H1 (cell line): ENCODE results near the gene ZNF536. TPM values are rescaled to one million over a fixed set of nuclear protein-coding genes. Genes with fewer than 3 reads are reported as not detected.

Source experiments
- GABPA ChIP-seq: IDR thresholded peaks from 2 replicates; pipeline ENCODE4 v1.6.1; 2011; ENCODE audit warnings: mild to moderate bottlenecking, low read length, moderate library complexity, borderline replicate concordance; ENCODE audit not compliant: insufficient read depth
- JUND ChIP-seq: IDR thresholded peaks from 2 replicates; pipeline ENCODE4 v1.6.1; 2011; ENCODE audit warnings: mild to moderate bottlenecking, improper control_type of control experiment, low read length
- polyA plus RNA-seq, 7 experiments: library from polyadenylated mRNA; depleted of rRNA in 3 of 7; stranded (reverse) in 5 of 7; unstranded in 2 of 7; fragments of >200 nt in 5 of 7; fragments of 200-250 nt in 2 of 7; gene quantifications; 1 replicate in 5 of 7; 2 replicates in 1 of 7; 4 replicates in 1 of 7; pipeline versions ENCODE4 v1.2.1 to v1.2.3, GENCODE V29; 2011 to 2013; ENCODE audit warnings: missing spikeins in 2 of 7, mixed read lengths in 2 of 7
- total RNA-seq: library from RNA; stranded (reverse); fragmentation: NEBNext Ultra II Directional; extraction: Animal tissue kit (Norgen Biotek cat#: 25700); gene quantifications from 2 replicates; pipeline ENCODE4 v1.2.1, GENCODE V29; 2021

The ZNF536 gene
- total and polyA plus RNA-seq, 2 of the 8 experiments (the other 6 are each of a cell fraction or from before 2014, with no cell fraction given), result 0.09 to 0.11 TPM

GRCh38 chr19:30604657-30605056 lies 232.5 kb downstream of the ZNF536 start (continued):
- TF ChIP-seq GABPA, result no peak
- no peak for TF ChIP-seq JUND
- TF ChIP-seq, all 59 proteins: peak for 2
